Measurements from ENCODE around the gene ATF7.
A peak's percentile ranks its signal among the peaks of the same experiment; 100 is the strongest.
"Not testable (repeated sequence)": the region's sequence is repeated elsewhere in the genome, so short reads cannot be mapped to it uniquely, and the experiment has no call there.

The ATF7 gene

GRCh38 chr12:53567961-53568808 is 58.0 kb downstream of the ATF7 start:
- no peak for DNase-seq (ENCODE audit: low read depth in 2 of 3, low spot score in 1 of 3)

DNA sequence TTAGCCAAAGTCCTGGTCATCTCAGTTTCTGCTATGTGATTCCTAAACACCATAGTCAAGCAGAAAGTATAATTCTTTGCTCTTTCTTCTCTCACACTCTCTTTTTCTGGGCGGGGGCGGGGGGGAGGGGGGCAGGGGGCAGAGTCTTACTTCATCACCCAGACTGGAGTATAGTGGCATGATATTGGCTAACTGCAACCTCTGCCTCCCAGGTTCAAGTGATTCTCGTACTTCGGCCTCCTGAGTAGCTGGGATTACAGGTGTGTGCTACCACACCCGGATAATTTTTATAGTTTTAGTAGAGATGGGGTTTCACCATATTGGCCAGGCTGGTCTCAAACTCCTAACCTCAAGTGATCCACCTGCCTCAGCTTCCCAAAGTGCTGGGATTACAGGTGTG is 60.8 kb downstream of the ATF7 start:
- not testable (repeated sequence) for DNase-seq (ENCODE audit: low read depth in 2 of 3, low spot score in 1 of 3)

DNA sequence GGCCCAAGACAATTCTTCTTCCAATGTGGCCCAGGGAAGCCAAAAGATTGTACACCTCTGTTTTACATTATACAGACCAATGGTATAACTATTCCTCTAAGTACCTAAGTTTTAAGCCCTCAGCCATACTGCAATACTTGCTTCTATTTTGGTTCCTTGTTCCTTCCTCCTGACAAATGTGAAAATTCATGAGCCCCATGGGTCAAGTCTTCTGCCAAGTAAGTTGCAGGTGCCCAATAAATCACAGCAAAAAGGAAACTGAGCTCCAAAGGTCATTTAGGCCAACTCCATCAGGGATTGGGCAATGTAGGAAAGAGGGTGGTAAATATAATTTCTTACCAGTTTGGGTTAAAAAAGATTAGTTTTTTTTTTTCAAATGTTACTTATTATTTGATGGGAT is 61.2 kb downstream of the ATF7 start:
- no peak for DNase-seq (ENCODE audit: low read depth in 2 of 3, low spot score in 1 of 3)

DNA sequence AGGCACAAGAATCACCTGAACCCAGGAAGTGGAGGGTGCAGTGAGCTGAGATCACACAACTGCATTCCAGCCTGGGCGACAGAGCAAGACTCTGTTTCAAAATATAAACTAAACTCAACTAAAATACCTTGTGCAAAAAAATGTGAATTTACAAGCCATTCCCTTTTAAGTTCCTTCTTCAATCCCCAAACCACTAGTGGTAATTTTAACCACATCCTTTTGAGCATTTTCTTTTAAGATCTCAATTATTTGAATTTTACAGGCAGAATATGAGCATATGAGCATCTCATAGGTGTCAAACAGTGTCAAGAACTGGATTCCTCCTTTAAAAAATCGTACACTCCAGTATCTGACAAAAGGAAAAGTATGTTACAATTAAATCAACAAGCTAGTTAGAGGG is 61.9 kb downstream of the ATF7 start:
- DNase-seq (ENCODE audit: low read depth in 2 of 3, low spot score in 1 of 3) = no peak

DNA sequence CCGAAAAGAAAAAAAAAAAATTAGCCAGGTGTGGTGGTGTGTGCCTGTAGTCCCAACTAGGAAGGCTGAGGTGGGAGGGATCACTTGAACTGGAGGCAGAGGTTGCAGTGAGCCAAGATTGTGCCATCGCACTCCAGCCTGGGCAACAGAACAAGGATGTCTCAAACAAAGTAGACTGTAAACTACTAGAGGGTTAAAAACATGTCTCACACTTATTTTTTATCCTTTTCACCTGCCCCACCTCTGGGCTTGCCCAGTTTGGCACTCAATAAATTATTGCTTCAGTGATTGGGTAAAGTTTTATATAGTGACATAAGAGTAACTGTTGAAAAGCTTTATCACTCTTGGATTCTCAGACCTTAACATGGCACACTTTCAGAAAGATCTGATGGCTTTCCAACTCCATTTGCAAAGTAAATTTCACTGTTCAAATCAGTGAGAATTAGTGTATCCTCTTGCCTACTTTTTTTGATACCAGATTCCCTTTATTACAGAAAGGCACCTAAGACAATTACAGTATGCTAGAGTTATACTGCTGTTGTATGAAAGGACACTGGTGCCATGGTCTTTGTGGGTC is 62.6 kb downstream of the ATF7 start:
- DNase-seq (ENCODE audit: low read depth in 2 of 3, low spot score in 1 of 3) = no peak

- DNase-seq (ENCODE audit: low read depth in 2 of 3, low spot score in 1 of 3) = no peak
Measured at GRCh38 chr12:53561590-53561953, 64.6 kb downstream of the ATF7 start.

DNA sequence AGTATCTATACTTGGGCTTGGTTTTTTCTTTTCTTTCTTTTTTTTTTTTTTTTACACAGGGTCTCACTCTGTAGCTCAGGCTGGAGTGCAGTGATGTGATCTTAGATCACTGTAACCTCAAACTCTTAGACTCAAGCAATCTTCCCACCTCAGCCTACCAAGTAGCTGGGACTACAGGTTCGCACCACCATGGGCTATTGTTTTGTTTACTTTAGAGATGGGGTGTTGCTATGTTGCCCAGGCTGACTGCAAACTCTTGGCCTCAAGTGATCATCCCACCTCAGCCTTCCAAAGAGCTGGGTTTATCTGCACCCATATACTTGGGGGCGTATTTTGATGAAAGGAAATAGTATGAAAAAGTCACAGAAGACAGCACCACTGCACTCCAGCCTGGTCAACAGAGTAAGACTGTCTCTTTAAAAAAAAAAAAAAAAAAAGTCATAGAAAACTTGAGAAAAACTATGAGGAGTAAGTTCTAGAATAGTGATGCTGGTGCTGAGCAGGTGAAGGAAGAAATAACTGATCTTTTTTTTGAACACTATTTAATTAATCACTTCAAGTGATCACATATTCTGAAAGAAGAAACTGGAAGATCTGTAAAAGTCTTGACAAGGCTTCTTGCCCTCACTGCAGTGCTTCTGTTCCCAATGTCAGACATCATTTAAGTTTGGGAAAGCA is 65.1 kb downstream of the ATF7 start:
- DNase-seq (ENCODE audit: low read depth in 2 of 3, low spot score in 1 of 3) = no peak

GRCh38 chr12:53560351-53560750 is 65.8 kb downstream of the ATF7 start:
- DNase-seq (ENCODE audit: low read depth in 2 of 3, low spot score in 1 of 3) = no peak

- no peak for DNase-seq (ENCODE audit: low read depth in 2 of 3, low spot score in 1 of 3)
Measured at GRCh38 chr12:53558631-53559030, 67.6 kb downstream of the ATF7 start.

GRCh38 chr12:53552361-53553327 is 73.5 kb downstream of the ATF7 start:
- DNase-seq (ENCODE audit: low read depth in 2 of 3, low spot score in 1 of 3) = no peak

GRCh38 chr12:53551889-53552291 is 74.3 kb downstream of the ATF7 start:
- no peak for DNase-seq (ENCODE audit: low read depth in 2 of 3, low spot score in 1 of 3)

GRCh38 chr12:53550595-53550994 is 75.6 kb downstream of the ATF7 start:
- no peak for DNase-seq (ENCODE audit: low read depth in 2 of 3, low spot score in 1 of 3)

- not testable (repeated sequence) for DNase-seq (ENCODE audit: low read depth in 2 of 3, low spot score in 1 of 3)
Measured at GRCh38 chr12:53550131-53550530, 76.1 kb downstream of the ATF7 start.

GRCh38 chr12:53548354-53548753 is 77.8 kb downstream of the ATF7 start:
- not testable (repeated sequence) for DNase-seq (ENCODE audit: low read depth in 2 of 3, low spot score in 1 of 3)

GRCh38 chr12:53543539-53543938 is 82.6 kb downstream of the ATF7 start:
- peak; percentile 8 to 48 (median 42) for DNase-seq (ENCODE audit: low read depth in 2 of 3, low spot score in 1 of 3)

- no peak for DNase-seq (ENCODE audit: low read depth in 2 of 3, low spot score in 1 of 3)
Measured at GRCh38 chr12:53539526-53539925, 86.7 kb downstream of the ATF7 start.

GRCh38 chr12:53538209-53538689 is 87.9 kb downstream of the ATF7 start:
- DNase-seq (ENCODE audit: low read depth in 2 of 3, low spot score in 1 of 3) = no peak

DNA sequence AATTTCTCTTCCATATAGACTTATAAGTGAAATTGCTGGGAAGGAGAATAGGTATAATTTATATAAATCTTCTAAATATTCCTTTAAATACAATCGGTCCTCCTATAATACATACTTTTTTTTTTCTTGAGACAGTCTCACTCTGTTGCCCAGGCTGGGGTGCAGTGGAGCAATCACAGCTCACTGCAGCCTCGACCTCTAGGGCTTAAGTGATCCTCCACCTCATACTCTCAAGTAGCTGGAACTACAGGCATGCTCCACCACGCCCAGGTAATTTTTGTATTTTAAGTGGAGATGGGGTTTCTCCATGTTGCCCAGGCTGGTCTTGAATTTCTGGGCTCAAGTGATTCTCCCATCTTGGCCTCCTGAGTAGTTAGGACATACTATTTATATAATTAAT is 89.2 kb downstream of the ATF7 start:
- no peak for DNase-seq (ENCODE audit: low read depth in 2 of 3, low spot score in 1 of 3)

DNA sequence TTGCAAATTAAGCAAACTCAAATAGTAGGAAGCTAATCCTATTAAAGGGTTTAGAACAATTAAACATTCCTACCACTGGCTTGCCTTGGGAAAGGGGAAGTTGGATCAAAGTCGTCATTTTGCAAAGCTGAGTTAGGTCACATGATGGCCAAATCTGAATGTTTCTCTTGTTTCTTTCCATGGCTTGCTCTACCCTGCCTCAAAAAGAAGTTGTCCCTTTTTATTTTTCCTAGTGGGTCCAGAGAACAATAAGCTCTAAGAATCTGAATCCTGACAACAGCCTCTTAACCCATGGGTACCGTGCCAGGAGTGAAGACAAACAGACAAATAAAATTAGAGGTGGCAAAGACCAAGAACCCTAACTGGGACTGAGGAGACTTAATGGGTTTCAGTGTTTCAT is 92.7 kb downstream of the ATF7 start:
- no peak for DNase-seq (ENCODE audit: low read depth in 2 of 3, low spot score in 1 of 3)

DNA sequence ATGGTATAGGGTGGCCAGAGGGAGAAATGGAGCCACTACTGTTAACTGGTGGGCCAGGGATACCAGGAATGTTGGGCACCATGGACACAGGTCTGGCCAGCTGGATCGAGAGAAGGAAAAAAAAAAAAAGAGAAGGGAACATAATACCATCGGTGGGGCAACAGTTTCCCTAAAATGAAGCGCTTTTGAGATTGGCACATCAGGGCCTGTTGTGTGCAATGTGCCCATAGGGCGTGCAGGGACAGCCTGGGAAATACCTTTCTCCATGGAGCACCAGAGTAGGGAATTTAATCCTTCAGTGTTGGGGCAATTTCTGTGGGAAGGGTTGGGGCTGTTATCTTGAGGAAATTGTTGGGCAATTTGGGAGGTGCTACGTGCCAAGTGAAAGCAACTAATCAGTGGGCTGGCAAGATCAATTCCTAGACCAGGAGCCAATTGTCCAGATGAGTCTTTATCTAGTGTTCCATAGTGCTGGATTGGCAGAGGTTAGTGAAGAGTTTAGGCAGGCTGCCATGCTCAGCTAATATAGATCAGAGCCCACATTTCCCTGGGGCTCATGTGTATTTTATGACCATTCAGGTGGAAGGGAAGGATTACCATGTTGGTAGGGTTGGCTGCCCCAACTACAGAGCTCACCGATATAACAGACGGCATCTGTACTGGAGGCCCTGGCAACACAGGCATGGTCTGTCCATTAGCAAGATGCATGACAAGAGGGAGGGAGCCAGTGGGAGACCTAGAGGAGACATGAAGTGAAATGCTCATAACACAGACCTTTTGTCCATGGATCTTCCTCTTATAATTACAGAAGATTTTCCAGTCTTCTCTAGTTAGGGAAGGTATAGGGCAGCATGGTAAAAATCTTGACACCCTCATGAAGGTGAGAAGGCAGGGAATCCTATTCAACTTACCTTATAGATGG is 93.4 kb downstream of the ATF7 start:
- DNase-seq (ENCODE audit: low read depth in 2 of 3, low spot score in 1 of 3) = no peak

All from stimulated activated CD4-positive, alpha-beta T cell treated with anti-CD3 and anti-CD28 coated beads, Interleukin-12 subunit alpha, Interleukin-12 subunit beta, amount 100 ng/mL, for 48 hours (primary cell).